HG02840 (cell line): ENCODE results near the gene GGT1.
"Not testable (repeated sequence)": the region's sequence is repeated elsewhere in the genome, so short reads cannot be mapped to it uniquely, and the experiment has no call there.

Experiments used
- ATAC-seq: cut with Tn5 transposase; IDR thresholded peaks from one replicate; pipeline ENCODE4 v1.9.1; 2021; ENCODE audit warnings: mild to moderate bottlenecking, moderate library complexity, moderate number of reproducible peaks; ENCODE audit not compliant: unreplicated experiment, low FRiP score

The GGT1 gene

GRCh38 chr22:24595228-24595627, 7.8 kb upstream of the GGT1 start:
- ATAC-seq = no peak

- ATAC-seq = no peak
Observed at GRCh38 chr22:24595863-24596262, 7.1 kb upstream of the GGT1 start.

GRCh38 chr22:24597076-24597475, 5.9 kb upstream of the GGT1 start:
- ATAC-seq = not testable (repeated sequence)

- ATAC-seq = no peak
Observed at GRCh38 chr22:24599514-24599913, 3.5 kb upstream of the GGT1 start.

GRCh38 chr22:24599958-24600715, 2.9 kb upstream of the GGT1 start:
- ATAC-seq = not testable (repeated sequence)

- no peak for ATAC-seq
Observed at GRCh38 chr22:24601217-24602104, 1.5 kb upstream of the GGT1 start.

GRCh38 chr22:24602105-24602749, 766 bp upstream of the GGT1 start:
- not testable (repeated sequence) for ATAC-seq

GRCh38 chr22:24603770-24604629, 1.0 kb downstream of the GGT1 start:
- not testable (repeated sequence) for ATAC-seq

GRCh38 chr22:24606340-24606739, 3.3 kb downstream of the GGT1 start:
- ATAC-seq = not testable (repeated sequence)

- ATAC-seq = not testable (repeated sequence)
Observed at GRCh38 chr22:24607429-24607983, 4.5 kb downstream of the GGT1 start.

GRCh38 chr22:24608327-24608726, 5.3 kb downstream of the GGT1 start:
- not testable (repeated sequence) for ATAC-seq

GRCh38 chr22:24609888-24610287, 6.9 kb downstream of the GGT1 start:
- ATAC-seq = not testable (repeated sequence)

- ATAC-seq = not testable (repeated sequence)
Observed at GRCh38 chr22:24614794-24615193, 11.8 kb downstream of the GGT1 start.

GRCh38 chr22:24621244-24621643, 18.3 kb downstream of the GGT1 start:
- not testable (repeated sequence) for ATAC-seq

- ATAC-seq = not testable (repeated sequence)
Observed at GRCh38 chr22:24622596-24622995, 19.6 kb downstream of the GGT1 start.

- ATAC-seq = not testable (repeated sequence)
Observed at GRCh38 chr22:24627911-24628310, 24.9 kb downstream of the GGT1 start.

- not testable (repeated sequence) for ATAC-seq
Observed at GRCh38 chr22:24629069-24629468, 26.1 kb downstream of the GGT1 start.

GRCh38 chr22:24630812-24631427, 27.9 kb downstream of the GGT1 start:
- ATAC-seq = not testable (repeated sequence)
